Rectal smooth muscle tissue (tissue), 1 donor: Measurements from ENCODE around the gene POLR2L.

Source experiments
- H3K27ac ChIP-seq: one replicate; pipeline ENCODE4 v1.7.0; 2013; ENCODE audit warnings: low read depth, low read length, inconsistent platforms
- H3K27me3 ChIP-seq: one replicate; pipeline ENCODE4 v1.7.0; 2013; ENCODE audit warnings: low read length; ENCODE audit not compliant: control insufficient read depth, insufficient read depth
- H3K36me3 ChIP-seq: one replicate; pipeline ENCODE4 v1.7.0; 2013; ENCODE audit warnings: low read length; ENCODE audit not compliant: control insufficient read depth, insufficient read depth
- H3K4me1 ChIP-seq: one replicate; pipeline ENCODE4 v1.7.0; 2013; ENCODE audit warnings: low read length; ENCODE audit not compliant: control insufficient read depth, insufficient read depth
- H3K4me3 ChIP-seq: one replicate; pipeline ENCODE4 v1.7.0; 2013; ENCODE audit warnings: low read length
- H3K9ac ChIP-seq: one replicate; pipeline ENCODE4 v1.7.0; 2013; ENCODE audit warnings: low read length

Gene POLR2L

GRCh38 chr11:849104-849824 is 6.9 kb upstream of the POLR2L start:
- Histone ChIP-seq H3K9ac (no peak overlapping the region), H3K36me3 (no peaks in the 10 kb centered on the region), H3K4me3 (peak overlapping the region; percentile 46), H3K27me3 (peaks cover 4% of the 10 kb centered on the region), H3K4me1 (peaks cover 6% of the 10 kb centered on the region), H3K27ac (no peak overlapping the region)

GRCh38 chr11:848380-848931 is 6.1 kb upstream of the POLR2L start:
- Histone ChIP-seq H3K4me1 (peaks cover 13% of the 10 kb centered on the region), H3K4me3 (no peak overlapping the region), H3K36me3 (no peaks in the 10 kb centered on the region), H3K27me3 (peaks cover 4% of the 10 kb centered on the region), H3K27ac (no peak overlapping the region), H3K9ac (no peak overlapping the region)

- Histone ChIP-seq H3K36me3 (no peaks in the 10 kb centered on the region), H3K27me3 (peaks cover 4% of the 10 kb centered on the region), H3K9ac (no peak overlapping the region), H3K27ac (no peak overlapping the region), H3K4me1 (peaks cover 13% of the 10 kb centered on the region), H3K4me3 (no peak overlapping the region)
Measured at GRCh38 chr11:847876-848275, 5.5 kb upstream of the POLR2L start.

- no peak overlapping the region for H3K9ac ChIP-seq
- H3K4me3 ChIP-seq: no peak overlapping the region
- H3K36me3 ChIP-seq: no peaks in the 10 kb centered on the region
- H3K27ac ChIP-seq: no peak overlapping the region
- H3K4me1 ChIP-seq: peaks cover 13% of the 10 kb centered on the region
- H3K27me3 ChIP-seq: peaks cover 4% of the 10 kb centered on the region
Measured at GRCh38 chr11:846496-847098, 4.3 kb upstream of the POLR2L start.

GRCh38 chr11:845872-846495 is 3.7 kb upstream of the POLR2L start:
- no peaks in the 10 kb centered on the region for H3K36me3 ChIP-seq
- H3K27me3 ChIP-seq: peaks cover 4% of the 10 kb centered on the region
- H3K27ac ChIP-seq: no peak overlapping the region
- H3K4me3 ChIP-seq: no peak overlapping the region
- H3K4me1 ChIP-seq: peaks cover 17% of the 10 kb centered on the region
- H3K9ac ChIP-seq: no peak overlapping the region

- Histone ChIP-seq H3K4me3 (peak overlapping the region; percentile 41), H3K27ac (peak overlapping the region; percentile 97), H3K27me3 (peaks cover 4% of the 10 kb centered on the region), H3K9ac (peak overlapping the region; percentile 30), H3K4me1 (peaks cover 21% of the 10 kb centered on the region), H3K36me3 (peaks cover 3% of the 10 kb centered on the region)
Measured at GRCh38 chr11:844693-845644, 2.6 kb upstream of the POLR2L start.

- H3K4me1 ChIP-seq: peaks cover 21% of the 10 kb centered on the region
Measured at GRCh38 chr11:843818-844692, 1.7 kb upstream of the POLR2L start.

GRCh38 chr11:843086-843734 is 881 bp upstream of the POLR2L start:
- Histone ChIP-seq H3K27me3 (no peaks in the 10 kb centered on the region), H3K4me1 (peaks cover 21% of the 10 kb centered on the region), H3K36me3 (peaks cover 13% of the 10 kb centered on the region), H3K27ac (peak overlapping the region; percentile 97), H3K4me3 (peak overlapping the region; percentile 79), H3K9ac (peak overlapping the region; percentile 10)

More at GRCh38 chr11:843818-844692, 1.7 kb upstream of the POLR2L start:
- peak overlapping the region; percentile 97 for H3K27ac ChIP-seq
- no peak overlapping the region for H3K9ac ChIP-seq
- peaks cover 11% of the 10 kb centered on the region for H3K36me3 ChIP-seq
- peak overlapping the region; percentile 79 for H3K4me3 ChIP-seq
- peaks cover 4% of the 10 kb centered on the region for H3K27me3 ChIP-seq

- Histone ChIP-seq H3K27me3 (no peaks in the 10 kb centered on the region), H3K9ac (peak overlapping the region; percentile 8)
Measured at GRCh38 chr11:841981-842369, 354 bp downstream of the POLR2L start.

GRCh38 chr11:839875-840617 is 2.3 kb downstream of the POLR2L start:
- H3K36me3 ChIP-seq: peaks cover 33% of the 10 kb centered on the region
- no peak overlapping the region for H3K9ac ChIP-seq
- no peak overlapping the region for H3K27ac ChIP-seq
- H3K27me3 ChIP-seq: no peaks in the 10 kb centered on the region
- H3K4me1 ChIP-seq: peaks cover 21% of the 10 kb centered on the region
- peak overlapping the region; percentile 79 for H3K4me3 ChIP-seq

More at GRCh38 chr11:841981-842369, 354 bp downstream of the POLR2L start:
- Histone ChIP-seq H3K36me3 (peaks cover 23% of the 10 kb centered on the region), H3K27ac (peak overlapping the region; percentile 97), H3K4me3 (peak overlapping the region; percentile 79), H3K4me1 (peaks cover 21% of the 10 kb centered on the region)
